ENCODE measurements around the gene POGK. TPM values are rescaled to one million over a fixed set of nuclear protein-coding genes. Genes with fewer than 3 reads are reported as not detected.

The POGK gene
- total and polyA plus RNA-seq, 4 donors, result 19.0 to 56.2 (median 27.2) TPM

DNA sequence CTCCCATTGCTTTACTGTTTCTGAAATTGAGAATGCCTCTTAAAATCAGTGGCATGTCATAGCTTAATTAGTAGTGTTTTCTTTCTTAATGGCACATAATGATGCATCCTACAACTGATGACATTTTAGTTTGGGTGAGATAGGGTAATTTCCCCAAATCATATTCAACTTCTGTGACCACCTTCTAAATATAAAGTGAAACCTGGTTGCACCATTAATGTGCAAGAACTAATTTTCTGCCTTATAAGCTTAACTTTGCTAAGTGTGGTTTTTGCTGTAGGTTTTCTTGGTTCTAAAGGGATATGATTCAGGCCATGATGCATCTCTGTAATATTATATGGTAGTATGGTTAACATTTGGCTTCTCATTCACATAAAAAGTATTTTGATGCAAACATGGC lies 8.9 kb downstream of the POGK start:
- Histone ChIP-seq H3K27me3 (ENCODE audit: control insufficient read depth in 3 of 3, insufficient read depth in 3 of 3, low read length in 2 of 3) (no peaks in the 10 kb centered on the region), H3K27ac (ENCODE audit: low read depth in 1 of 2, low read length in 1 of 2) (no peak overlapping the region), H3K36me3 (ENCODE audit: control insufficient read depth in 4 of 4, insufficient read depth in 4 of 4, low read length in 4 of 4) (peaks cover 32 to 57% (median 53%) of the 10 kb centered on the region in 4 donors), H3K4me3 (no peak overlapping the region), H3K9me3 (ENCODE audit: control insufficient read depth in 4 of 4, insufficient read depth in 3 of 4, low read length in 3 of 4) (no peaks in the 10 kb centered on the region), H3K4me1 (ENCODE audit: control insufficient read depth in 5 of 5, insufficient read depth in 5 of 5, low read length in 5 of 5) (peaks cover 0 to 15% (median 4%) of the 10 kb centered on the region in 5 donors), H3K9ac (ENCODE audit: insufficient read depth in 1 of 2, low read length in 2 of 2) (no peak overlapping the region)
- DNase-seq, result no peak
- TF ChIP-seq, protein P1, sequence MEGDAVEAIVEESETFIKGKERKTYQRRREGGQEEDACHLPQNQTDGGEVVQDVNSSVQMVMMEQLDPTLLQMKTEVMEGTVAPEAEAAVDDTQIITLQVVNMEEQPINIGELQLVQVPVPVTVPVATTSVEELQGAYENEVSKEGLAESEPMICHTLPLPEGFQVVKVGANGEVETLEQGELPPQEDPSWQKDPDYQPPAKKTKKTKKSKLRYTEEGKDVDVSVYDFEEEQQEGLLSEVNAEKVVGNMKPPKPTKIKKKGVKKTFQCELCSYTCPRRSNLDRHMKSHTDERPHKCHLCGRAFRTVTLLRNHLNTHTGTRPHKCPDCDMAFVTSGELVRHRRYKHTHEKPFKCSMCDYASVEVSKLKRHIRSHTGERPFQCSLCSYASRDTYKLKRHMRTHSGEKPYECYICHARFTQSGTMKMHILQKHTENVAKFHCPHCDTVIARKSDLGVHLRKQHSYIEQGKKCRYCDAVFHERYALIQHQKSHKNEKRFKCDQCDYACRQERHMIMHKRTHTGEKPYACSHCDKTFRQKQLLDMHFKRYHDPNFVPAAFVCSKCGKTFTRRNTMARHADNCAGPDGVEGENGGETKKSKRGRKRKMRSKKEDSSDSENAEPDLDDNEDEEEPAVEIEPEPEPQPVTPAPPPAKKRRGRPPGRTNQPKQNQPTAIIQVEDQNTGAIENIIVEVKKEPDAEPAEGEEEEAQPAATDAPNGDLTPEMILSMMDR (IDR thresholded peaks at IDR 0.05; ENCODE audit: control extremely low read depth, extremely low read depth), result no peak
- no peak for ATAC-seq (ENCODE audit: insufficient read depth, low FRiP score)

DNA sequence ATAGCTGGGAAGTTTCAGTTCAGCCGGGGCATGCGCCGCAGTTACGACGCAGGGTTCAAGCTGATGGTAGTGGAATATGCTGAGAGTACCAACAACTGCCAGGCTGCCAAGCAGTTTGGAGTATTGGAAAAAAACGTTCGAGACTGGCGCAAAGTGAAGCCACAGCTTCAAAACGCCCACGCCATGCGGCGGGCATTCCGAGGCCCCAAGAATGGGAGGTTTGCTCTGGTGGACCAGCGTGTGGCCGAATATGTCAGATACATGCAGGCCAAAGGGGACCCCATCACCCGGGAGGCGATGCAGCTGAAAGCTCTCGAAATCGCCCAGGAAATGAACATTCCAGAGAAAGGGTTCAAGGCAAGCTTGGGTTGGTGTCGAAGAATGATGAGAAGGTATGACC lies 9.9 kb downstream of the POGK start:
- no peak overlapping the region for H3K9ac ChIP-seq (ENCODE audit: insufficient read depth in 1 of 2, low read length in 2 of 2)
- no peaks in the 10 kb centered on the region for H3K9me3 ChIP-seq (ENCODE audit: control insufficient read depth in 4 of 4, insufficient read depth in 3 of 4, low read length in 3 of 4)
- ATAC-seq (ENCODE audit: insufficient read depth, low FRiP score) (no peak), DNase-seq (no peak)
- peaks cover 0 to 7% (median under 1%) of the 10 kb centered on the region in 5 donors for H3K4me1 ChIP-seq (ENCODE audit: control insufficient read depth in 5 of 5, insufficient read depth in 5 of 5, low read length in 5 of 5)
- peaks cover 38 to 61% (median 48%) of the 10 kb centered on the region in 4 donors for H3K36me3 ChIP-seq (ENCODE audit: control insufficient read depth in 4 of 4, insufficient read depth in 4 of 4, low read length in 4 of 4)
- TF ChIP-seq, protein P1 (IDR thresholded peaks at IDR 0.05; ENCODE audit: control extremely low read depth, extremely low read depth), result no peak
- 93 to 97% methylated on average over 20 of the region's 20 CpGs for WGBS, 2 donors
- H3K4me3 ChIP-seq, result no peak overlapping the region
- H3K27ac ChIP-seq (ENCODE audit: low read depth in 1 of 2, low read length in 1 of 2), result no peak overlapping the region
- H3K27me3 ChIP-seq (ENCODE audit: control insufficient read depth in 3 of 3, insufficient read depth in 3 of 3, low read length in 2 of 3), result no peaks in the 10 kb centered on the region

DNA sequence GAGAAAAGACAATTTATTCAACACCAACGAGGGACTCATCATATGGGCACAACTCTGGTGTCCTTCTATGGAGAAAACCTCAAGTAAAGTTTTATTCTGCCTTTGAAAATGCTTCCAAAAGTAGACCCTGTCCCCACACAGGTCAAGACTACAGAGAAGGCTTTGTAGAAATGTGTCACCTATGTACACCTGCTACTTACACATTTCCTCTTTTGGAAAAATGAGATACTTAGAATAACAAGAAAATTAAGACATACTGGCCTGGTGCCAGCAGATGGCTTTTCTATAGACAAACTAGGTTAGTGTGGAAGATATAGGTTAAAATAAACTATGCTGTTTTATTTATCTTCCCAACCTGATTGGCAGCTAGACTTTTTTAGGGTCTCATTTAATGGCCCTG lies 13.6 kb downstream of the POGK start:
- Histone ChIP-seq H3K4me3 (no peak overlapping the region), H3K4me1 (ENCODE audit: control insufficient read depth in 5 of 5, insufficient read depth in 5 of 5, low read length in 5 of 5) (no peaks in the 10 kb centered on the region), H3K27me3 (ENCODE audit: control insufficient read depth in 3 of 3, insufficient read depth in 3 of 3, low read length in 2 of 3) (no peaks in the 10 kb centered on the region), H3K27ac (ENCODE audit: low read depth in 1 of 2, low read length in 1 of 2) (no peak overlapping the region), H3K9ac (ENCODE audit: insufficient read depth in 1 of 2, low read length in 2 of 2) (no peak overlapping the region), H3K36me3 (ENCODE audit: control insufficient read depth in 4 of 4, insufficient read depth in 4 of 4, low read length in 4 of 4) (peaks cover 35 to 73% (median 44%) of the 10 kb centered on the region in 4 donors), H3K9me3 (ENCODE audit: control insufficient read depth in 4 of 4, insufficient read depth in 3 of 4, low read length in 3 of 4) (no peaks in the 10 kb centered on the region)
- WGBS, 2 donors, result 0 to 28% methylated on average over 1 of the region's 1 CpG
- TF ChIP-seq, protein P1 (IDR thresholded peaks at IDR 0.05; ENCODE audit: control extremely low read depth, extremely low read depth), result no peak
- ATAC-seq (ENCODE audit: insufficient read depth, low FRiP score) (no peak), DNase-seq (no peak)

DNA sequence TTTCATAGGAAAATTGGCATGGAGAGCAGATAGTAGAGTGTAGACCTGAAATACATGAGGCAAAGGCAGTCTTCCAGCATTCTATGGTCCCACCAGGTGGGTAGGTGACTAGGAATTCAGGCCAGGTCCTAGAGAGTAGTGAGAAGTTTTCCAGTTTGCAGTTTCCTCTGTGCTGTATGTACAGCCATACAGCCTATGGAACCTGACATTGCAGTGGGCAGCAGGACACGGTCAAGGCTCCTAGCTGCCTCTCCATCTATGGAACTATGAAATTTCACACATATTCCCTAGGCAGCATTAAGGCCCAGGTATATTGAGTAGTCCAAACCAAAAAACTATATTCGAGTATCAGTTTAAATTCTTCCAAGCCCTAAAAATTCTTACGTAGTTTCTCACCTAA lies 16.3 kb downstream of the POGK start:
- peaks cover 25 to 51% (median 40%) of the 10 kb centered on the region in 4 donors for H3K36me3 ChIP-seq (ENCODE audit: control insufficient read depth in 4 of 4, insufficient read depth in 4 of 4, low read length in 4 of 4)
- H3K27me3 ChIP-seq (ENCODE audit: control insufficient read depth in 3 of 3, insufficient read depth in 3 of 3, low read length in 2 of 3), result no peaks in the 10 kb centered on the region
- no peaks in the 10 kb centered on the region for H3K9me3 ChIP-seq (ENCODE audit: control insufficient read depth in 4 of 4, insufficient read depth in 3 of 4, low read length in 3 of 4)
- no peak overlapping the region for H3K4me3 ChIP-seq
- H3K4me1 ChIP-seq (ENCODE audit: control insufficient read depth in 5 of 5, insufficient read depth in 5 of 5, low read length in 5 of 5), result peaks cover 0 to 7% (median 0%) of the 10 kb centered on the region in 5 donors
- H3K9ac ChIP-seq (ENCODE audit: insufficient read depth in 1 of 2, low read length in 2 of 2), result no peak overlapping the region
- ATAC-seq (ENCODE audit: insufficient read depth, low FRiP score) (no peak), DNase-seq (no peak)
- TF ChIP-seq, protein P1 (IDR thresholded peaks at IDR 0.05; ENCODE audit: control extremely low read depth, extremely low read depth), result no peak
- H3K27ac ChIP-seq (ENCODE audit: low read depth in 1 of 2, low read length in 1 of 2), result no peak overlapping the region
- WGBS, 2 donors, result 93 to 94% methylated on average over 3 of the region's 3 CpGs

Data from lung (tissue), 12 donors.